Coronary artery (tissue), 2 donors: ENCODE data around the gene OR1J2.

ENCODE experiments used
- DNase-seq: peaks from one replicate; pipeline ENCODE4 v3.0.0-alpha.2; 2017; ENCODE audit warnings: low spot score
- H3K27ac ChIP-seq, 2 donors: fragments of 200-600 bp; sonication (generic); one replicate each; pipeline ENCODE4 v1.5.1; 2016 to 2019
- H3K4me3 ChIP-seq: fragments of 200-600 bp; sonication (generic); 2 replicates; pipeline ENCODE4 v1.5.1; 2016; ENCODE audit warnings: mild to moderate bottlenecking, moderate library complexity
- TF ChIP-seq, protein P1 (sequence below): fragments of 200-600 bp; sonication (generic); IDR thresholded peaks from one replicate; pipeline ENCODE4 v1.5.1; 2019; ENCODE audit warnings: antibody characterized with exemption

Gene OR1J2

DNA sequence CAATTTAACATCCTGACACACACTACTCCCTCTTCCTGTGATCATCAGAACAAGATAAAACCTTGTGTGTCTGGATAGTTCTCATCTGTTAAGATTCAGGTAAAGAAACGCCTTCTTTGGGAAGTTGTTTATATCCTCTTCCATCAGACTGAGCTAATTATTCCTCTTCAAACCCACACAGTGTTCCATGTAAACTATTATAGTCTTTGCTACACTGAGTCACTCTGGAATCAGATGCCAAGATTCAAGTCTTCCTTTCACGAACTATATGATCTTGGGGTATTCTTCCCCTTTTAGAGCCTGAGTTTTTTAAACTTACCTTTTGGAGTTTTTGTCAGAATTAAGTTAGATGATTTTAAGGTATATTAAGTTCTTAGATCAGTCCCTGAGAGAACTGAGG is 34.9 kb upstream of the OR1J2 start:
- Histone ChIP-seq H3K27ac (no peak overlapping the region), H3K4me3 (no peak overlapping the region)
- DNase-seq, result no peak

DNA sequence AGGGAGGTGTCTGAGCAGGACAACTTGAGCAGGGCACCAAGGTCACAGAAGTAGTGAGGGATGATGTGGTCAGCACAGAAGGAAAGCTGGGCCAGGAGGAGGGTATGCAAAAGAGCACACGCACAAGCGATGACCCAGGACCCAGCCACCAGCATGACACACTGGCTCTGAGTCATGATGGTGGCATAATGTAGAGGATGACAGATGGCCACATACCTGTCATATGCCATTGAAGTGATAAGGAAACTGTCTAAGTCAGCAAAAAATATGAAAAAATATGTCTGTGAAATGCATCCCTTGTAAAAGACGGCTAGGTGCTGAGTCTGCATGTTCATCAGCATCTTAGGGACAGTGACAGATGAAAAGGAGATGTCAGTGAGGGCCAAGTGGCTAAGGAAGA is 33.3 kb upstream of the OR1J2 start:
- no peak overlapping the region for H3K27ac ChIP-seq
- no peak for DNase-seq
- H3K4me3 ChIP-seq, result no peak overlapping the region
- TF ChIP-seq, protein P1, sequence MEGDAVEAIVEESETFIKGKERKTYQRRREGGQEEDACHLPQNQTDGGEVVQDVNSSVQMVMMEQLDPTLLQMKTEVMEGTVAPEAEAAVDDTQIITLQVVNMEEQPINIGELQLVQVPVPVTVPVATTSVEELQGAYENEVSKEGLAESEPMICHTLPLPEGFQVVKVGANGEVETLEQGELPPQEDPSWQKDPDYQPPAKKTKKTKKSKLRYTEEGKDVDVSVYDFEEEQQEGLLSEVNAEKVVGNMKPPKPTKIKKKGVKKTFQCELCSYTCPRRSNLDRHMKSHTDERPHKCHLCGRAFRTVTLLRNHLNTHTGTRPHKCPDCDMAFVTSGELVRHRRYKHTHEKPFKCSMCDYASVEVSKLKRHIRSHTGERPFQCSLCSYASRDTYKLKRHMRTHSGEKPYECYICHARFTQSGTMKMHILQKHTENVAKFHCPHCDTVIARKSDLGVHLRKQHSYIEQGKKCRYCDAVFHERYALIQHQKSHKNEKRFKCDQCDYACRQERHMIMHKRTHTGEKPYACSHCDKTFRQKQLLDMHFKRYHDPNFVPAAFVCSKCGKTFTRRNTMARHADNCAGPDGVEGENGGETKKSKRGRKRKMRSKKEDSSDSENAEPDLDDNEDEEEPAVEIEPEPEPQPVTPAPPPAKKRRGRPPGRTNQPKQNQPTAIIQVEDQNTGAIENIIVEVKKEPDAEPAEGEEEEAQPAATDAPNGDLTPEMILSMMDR, result no peak

More for the DNA sequence above, 34.9 kb upstream of the OR1J2 start:
- TF ChIP-seq, protein P1, result no peak

DNA sequence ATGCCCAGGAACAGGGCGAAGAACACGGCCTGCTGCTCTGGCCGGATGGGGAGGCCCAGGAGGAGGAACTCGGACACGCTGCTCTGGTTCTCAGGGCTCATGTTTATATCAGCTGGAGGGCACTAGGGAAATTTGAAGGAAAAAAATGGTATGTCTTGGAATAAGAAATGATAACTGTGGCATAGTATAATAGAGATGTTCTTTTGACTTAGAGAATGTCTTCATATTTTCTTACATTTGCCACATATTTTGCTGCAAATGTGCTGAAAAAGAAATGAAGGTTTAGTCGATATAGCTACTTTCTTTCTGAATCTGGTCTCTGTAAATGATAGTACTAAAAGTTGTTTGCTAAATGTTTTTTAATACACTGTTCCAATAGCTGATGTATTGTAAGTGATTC is 32.8 kb upstream of the OR1J2 start, which contains the start of gene OR1J1:
Gene OR1J1, minus strand, starts transcription at position 101 of the 400 bp plus-strand sequence. Its CDS starts 0 bp downstream, at position 101.
- H3K4me3 ChIP-seq, result no peak within 1 kb of the TSS
- no peak for DNase-seq
- TF ChIP-seq, protein P1, result no peak
- H3K27ac ChIP-seq, result no peak within 1 kb of the TSS

DNA sequence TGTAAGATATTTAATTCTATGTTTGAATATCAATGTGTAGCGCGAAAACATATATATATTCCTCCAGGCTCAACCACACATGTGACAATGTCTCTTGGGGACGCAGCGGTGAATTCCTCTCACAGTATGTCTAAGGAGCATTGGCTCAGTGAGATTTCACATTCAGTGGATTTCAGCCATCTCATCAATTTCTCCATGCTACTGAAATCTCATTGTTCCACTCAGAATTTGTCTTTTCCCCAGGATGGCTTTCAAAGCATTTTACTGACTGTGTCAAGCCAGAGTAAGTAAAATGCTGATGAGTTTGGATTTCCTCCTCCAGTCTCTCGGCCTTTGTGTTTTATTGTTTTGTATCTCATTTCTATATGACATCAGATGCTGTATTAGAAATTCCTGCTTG is 31.5 kb upstream of the OR1J2 start:
- TF ChIP-seq, protein P1, result no peak
- DNase-seq, result no peak
- Histone ChIP-seq H3K4me3 (no peak overlapping the region), H3K27ac (no peak overlapping the region)

DNA sequence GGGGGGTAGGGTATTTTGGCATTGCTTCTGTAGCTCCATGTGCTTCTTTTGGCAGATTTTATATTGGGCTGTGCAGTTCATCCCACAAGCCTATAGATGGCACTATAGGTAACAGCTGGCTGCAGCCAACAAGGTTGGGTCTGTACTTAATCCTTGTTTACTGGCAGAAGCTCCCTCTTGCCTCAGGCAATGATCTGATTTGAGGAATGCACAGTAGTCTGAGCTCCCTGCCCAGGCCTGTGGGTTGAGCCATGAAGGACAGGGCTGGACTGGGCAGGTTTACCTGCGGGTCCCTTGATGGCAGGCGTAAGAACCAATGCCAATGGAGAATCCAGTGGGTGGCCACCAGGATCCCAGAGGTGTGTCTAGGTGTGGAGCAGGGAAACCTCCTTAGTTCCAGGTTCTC is 11.7 kb upstream of the OR1J2 start:
- H3K4me3 ChIP-seq, result no peak overlapping the region
- TF ChIP-seq, protein P1, result no peak
- DNase-seq, result no peak
- no peak overlapping the region for H3K27ac ChIP-seq

DNA sequence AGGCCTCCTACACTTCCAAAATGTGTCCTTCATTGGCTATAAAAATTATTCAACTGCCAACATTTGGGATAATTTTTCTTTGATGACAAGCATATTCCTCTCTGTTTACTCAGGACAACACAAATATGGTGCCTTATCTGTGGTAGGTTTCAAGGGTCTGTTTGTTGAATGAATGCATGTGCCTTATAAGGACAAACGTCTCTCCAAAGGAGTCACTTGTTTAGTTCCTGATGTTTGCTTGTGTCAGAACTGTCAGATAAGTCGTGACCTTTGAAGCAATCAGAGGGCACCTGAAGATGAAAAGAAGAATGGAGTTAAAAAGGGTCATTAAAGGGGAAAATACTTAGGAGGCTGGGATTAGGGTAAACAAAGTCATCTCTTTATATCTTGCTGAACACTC is 3.6 kb upstream of the OR1J2 start:
- no peak overlapping the region for H3K27ac ChIP-seq
- H3K4me3 ChIP-seq, result no peak overlapping the region
- DNase-seq, result no peak
- TF ChIP-seq, protein P1, result no peak

DNA sequence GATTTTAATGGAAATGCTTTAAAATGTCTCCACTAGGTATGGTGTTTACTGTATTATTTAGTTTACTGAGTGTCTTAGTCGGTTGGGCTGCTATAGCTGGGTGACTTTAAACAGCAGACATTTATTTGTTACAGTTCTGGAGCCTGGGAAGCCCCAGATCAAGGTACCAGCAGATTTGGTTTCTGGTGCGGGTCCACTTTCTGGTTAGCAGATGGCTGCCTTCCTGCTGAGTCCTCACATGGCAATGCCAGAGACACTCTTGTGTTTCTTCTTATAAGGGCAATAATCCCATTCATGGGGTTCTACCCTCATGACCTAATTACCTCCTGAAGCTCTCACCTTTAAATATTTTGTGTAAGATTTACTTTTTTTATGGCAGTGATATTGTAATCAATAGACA is 7.6 kb downstream of the OR1J2 start:
- DNase-seq, result no peak
- TF ChIP-seq, protein P1, result no peak
- Histone ChIP-seq H3K4me3 (no peak overlapping the region), H3K27ac (no peak overlapping the region)
